ENCODE data around the gene RCOR1.

Gene RCOR1

DNA sequence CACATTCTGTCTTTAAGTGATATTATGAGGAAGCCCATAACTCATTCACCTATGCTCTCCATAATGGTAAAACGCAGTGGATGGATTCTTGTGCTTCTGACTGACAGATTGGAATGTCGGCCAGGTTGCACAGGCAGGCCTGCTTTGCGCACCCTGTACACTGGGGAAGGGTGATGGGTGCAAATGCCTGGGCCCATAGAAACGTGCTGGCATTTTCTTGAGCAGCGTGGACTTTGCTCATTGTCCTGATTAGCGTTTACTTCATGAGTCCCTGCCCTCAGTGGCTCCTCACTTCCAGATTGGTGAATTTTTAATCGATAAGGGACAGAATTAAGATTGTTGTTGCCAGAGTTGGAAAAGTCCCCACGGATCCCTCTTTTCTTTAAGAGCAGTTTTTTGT, 103.9 kb downstream of the RCOR1 start:
- no peak for DNase-seq (ENCODE audit: low read depth)
- TF ChIP-seq, protein P1, sequence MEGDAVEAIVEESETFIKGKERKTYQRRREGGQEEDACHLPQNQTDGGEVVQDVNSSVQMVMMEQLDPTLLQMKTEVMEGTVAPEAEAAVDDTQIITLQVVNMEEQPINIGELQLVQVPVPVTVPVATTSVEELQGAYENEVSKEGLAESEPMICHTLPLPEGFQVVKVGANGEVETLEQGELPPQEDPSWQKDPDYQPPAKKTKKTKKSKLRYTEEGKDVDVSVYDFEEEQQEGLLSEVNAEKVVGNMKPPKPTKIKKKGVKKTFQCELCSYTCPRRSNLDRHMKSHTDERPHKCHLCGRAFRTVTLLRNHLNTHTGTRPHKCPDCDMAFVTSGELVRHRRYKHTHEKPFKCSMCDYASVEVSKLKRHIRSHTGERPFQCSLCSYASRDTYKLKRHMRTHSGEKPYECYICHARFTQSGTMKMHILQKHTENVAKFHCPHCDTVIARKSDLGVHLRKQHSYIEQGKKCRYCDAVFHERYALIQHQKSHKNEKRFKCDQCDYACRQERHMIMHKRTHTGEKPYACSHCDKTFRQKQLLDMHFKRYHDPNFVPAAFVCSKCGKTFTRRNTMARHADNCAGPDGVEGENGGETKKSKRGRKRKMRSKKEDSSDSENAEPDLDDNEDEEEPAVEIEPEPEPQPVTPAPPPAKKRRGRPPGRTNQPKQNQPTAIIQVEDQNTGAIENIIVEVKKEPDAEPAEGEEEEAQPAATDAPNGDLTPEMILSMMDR (IDR thresholded peaks at IDR 0.05; ENCODE audit: insufficient read depth, low read depth, low read length, missing control alignments): no peak
- H3K4me3 ChIP-seq (ENCODE audit: low read depth, low read length): no peak overlapping the region

DNA sequence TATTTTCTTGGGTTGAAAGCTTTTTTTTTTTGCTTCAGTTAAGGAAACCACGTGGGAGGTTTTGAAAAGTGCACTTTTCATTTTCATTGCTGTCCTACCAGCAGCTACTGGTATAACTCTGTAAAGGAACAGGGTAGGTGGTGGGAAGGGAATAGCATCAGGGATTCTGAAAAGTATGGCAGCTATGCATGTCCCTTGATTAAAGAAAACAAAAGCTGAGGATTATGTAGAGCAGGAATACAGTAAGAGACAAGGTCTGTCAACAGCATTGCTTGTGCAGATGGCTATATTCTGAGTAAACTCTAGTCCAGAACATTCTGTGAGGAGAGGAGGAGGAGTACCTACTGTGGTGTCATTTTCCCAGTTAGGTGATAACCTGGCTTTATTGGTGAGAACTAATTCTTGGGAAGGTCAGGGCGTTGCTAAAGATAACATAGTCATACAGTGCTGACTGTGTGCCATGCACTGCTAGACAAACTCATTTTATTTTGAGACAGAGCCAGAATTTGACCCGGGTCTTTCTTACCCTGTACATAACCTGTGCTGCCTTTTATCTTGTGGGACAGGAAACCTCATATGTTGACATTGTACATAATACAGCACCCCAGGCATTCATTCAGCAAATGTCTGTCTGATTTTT, 104.5 kb downstream of the RCOR1 start:
- peak; percentile 35 for DNase-seq (ENCODE audit: low read depth)
- no peak overlapping the region for H3K4me3 ChIP-seq (ENCODE audit: low read depth, low read length)
- TF ChIP-seq, protein P1 (IDR thresholded peaks at IDR 0.05; ENCODE audit: insufficient read depth, low read depth, low read length, missing control alignments): no peak

- DNase-seq (ENCODE audit: low read depth): no peak
- no peak overlapping the region for H3K4me3 ChIP-seq (ENCODE audit: low read depth, low read length)
These were observed 105.1 kb downstream of the RCOR1 start for GRCh38 chr14:102697501-102697900.

DNA sequence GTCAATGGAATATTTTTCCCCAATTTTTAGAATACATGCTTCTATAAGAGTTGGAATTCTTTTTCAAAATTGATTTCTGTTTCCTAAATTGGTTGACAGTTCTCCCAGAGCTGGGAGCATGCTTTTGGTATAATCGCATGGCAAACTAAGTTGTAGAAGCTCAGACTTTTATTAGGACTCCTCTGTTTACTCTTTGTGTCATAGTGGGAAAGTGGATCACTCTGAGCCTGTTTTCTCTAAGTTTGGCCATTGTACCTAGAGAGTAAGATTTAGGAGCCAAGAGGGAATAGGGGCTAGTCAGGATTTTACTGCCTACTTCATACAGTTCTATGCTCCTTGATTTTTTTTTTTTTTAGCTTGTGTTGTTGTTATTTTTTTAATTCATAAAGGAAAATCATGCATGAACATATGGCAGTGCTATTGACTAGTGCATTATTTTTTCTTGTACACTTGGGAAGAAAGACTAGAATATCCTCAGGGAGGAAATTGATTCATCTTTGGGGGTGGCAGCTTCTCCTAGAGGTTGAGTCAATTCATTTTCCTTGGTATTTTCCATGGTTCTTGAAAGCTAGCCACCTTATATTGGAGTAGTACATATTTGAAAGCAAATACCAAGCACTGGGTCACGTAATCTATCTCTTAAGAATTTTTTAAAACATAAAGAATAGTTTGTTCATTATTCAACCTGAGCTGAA, 107.1 kb downstream of the RCOR1 start:
- no peak for DNase-seq (ENCODE audit: low read depth)
- H3K4me3 ChIP-seq (ENCODE audit: low read depth, low read length): no peak overlapping the region
- TF ChIP-seq, protein P1 (IDR thresholded peaks at IDR 0.05; ENCODE audit: insufficient read depth, low read depth, low read length, missing control alignments): no peak

More at GRCh38 chr14:102697501-102697900, 105.1 kb downstream of the RCOR1 start:
- TF ChIP-seq, protein P1 (IDR thresholded peaks at IDR 0.05; ENCODE audit: insufficient read depth, low read depth, low read length, missing control alignments): no peak

- TF ChIP-seq, protein P1 (IDR thresholded peaks at IDR 0.05; ENCODE audit: insufficient read depth, low read depth, low read length, missing control alignments): no peak
- peak; percentile 92 for DNase-seq (ENCODE audit: low read depth)
These were observed 116.0 kb downstream of the RCOR1 start for GRCh38 chr14:102708494-102708893.

DNA sequence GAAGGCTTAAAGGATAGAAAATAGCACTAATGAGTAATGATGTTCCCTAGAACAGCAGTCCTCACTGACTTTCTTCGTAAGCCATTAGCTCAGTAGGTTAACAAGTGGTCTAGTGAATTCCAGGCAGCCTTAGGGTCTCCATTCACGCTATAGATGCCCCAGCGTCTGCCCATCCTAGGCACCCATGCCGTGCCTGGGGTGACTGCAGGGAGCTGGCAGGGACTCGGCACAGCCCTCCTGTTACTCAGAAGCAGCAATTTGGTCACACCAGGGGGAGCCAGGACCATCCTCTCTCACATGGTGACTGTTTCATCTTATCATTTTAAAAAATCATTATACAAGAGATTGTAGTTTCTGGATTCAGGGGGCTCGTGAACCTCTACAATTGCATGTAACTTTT, 118.8 kb downstream of the RCOR1 start:
- DNase-seq (ENCODE audit: low read depth): no peak
- TF ChIP-seq, protein P1 (IDR thresholded peaks at IDR 0.05; ENCODE audit: insufficient read depth, low read depth, low read length, missing control alignments): no peak
- H3K4me3 ChIP-seq (ENCODE audit: low read depth, low read length): no peak overlapping the region

More at GRCh38 chr14:102708494-102708893, 116.0 kb downstream of the RCOR1 start:
- no peak overlapping the region for H3K4me3 ChIP-seq (ENCODE audit: low read depth, low read length)
